ENCODE results near the gene SLC27A5. TPM values are rescaled to one million over a fixed set of nuclear protein-coding genes. Genes with fewer than 3 reads are reported as not detected.

The SLC27A5 gene
- total and polyA plus RNA-seq, 2 of the 13 experiments (the other 11 are each of a cell fraction or from before 2014, with no cell fraction given): 30.3 to 40.2 TPM

- peak; percentile 85 for TF ChIP-seq HIVEP1 (CRISPR knock-in tag; IDR thresholded peaks at IDR 0.05)
- TF ChIP-seq ZNF547 (CRISPR knock-in tag; IDR thresholded peaks at IDR 0.05): no peak; the same call in 1 of the 2 replicates
- TF ChIP-seq ZNF747 (CRISPR knock-in tag; IDR thresholded peaks at IDR 0.05; ENCODE audit: borderline replicate concordance): 0 out of 2 replicates have a peak, but pooled peaks have one; percentile 49
- TF ChIP-seq ZMYM4 (CRISPR knock-in tag; IDR thresholded peaks at IDR 0.05): peak; percentile 77
- peak; percentile 50; the same call in 1 of the 2 replicates for TF ChIP-seq HHEX (CRISPR knock-in tag; IDR thresholded peaks at IDR 0.05)
- TF ChIP-seq SRY (CRISPR knock-in tag; IDR thresholded peaks at IDR 0.05): 0 out of 2 replicates have a peak, but pooled peaks have one; percentile 71
- TF ChIP-seq, protein P1, sequence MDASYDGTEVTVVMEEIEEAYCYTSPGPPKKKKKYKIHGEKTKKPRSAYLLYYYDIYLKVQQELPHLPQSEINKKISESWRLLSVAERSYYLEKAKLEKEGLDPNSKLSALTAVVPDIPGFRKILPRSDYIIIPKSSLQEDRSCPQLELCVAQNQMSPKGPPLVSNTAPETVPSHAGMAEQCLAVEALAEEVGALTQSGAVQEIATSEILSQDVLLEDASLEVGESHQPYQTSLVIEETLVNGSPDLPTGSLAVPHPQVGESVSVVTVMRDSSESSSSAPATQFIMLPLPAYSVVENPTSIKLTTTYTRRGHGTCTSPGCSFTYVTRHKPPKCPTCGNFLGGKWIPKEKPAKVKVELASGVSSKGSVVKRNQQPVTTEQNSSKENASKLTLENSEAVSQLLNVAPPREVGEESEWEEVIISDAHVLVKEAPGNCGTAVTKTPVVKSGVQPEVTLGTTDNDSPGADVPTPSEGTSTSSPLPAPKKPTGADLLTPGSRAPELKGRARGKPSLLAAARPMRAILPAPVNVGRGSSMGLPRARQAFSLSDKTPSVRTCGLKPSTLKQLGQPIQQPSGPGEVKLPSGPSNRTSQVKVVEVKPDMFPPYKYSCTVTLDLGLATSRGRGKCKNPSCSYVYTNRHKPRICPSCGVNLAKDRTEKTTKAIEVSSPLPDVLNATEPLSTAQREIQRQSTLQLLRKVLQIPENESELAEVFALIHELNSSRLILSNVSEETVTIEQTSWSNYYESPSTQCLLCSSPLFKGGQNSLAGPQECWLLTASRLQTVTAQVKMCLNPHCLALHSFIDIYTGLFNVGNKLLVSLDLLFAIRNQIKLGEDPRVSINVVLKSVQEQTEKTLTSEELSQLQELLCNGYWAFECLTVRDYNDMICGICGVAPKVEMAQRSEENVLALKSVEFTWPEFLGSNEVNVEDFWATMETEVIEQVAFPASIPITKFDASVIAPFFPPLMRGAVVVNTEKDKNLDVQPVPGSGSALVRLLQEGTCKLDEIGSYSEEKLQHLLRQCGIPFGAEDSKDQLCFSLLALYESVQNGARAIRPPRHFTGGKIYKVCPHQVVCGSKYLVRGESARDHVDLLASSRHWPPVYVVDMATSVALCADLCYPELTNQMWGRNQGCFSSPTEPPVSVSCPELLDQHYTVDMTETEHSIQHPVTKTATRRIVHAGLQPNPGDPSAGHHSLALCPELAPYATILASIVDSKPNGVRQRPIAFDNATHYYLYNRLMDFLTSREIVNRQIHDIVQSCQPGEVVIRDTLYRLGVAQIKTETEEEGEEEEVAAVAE (CRISPR knock-in tag; IDR thresholded peaks at IDR 0.05; ENCODE audit: borderline replicate concordance): peak; percentile 87
- peak; percentile 60; the same call in 1 of the 2 replicates for TF ChIP-seq ZNF614 (CRISPR knock-in tag; IDR thresholded peaks at IDR 0.05; ENCODE audit: borderline replicate concordance)
- peak; percentile 87; the same call in 1 of the 2 replicates for TF ChIP-seq GATAD2A (CRISPR knock-in tag; IDR thresholded peaks at IDR 0.05)
- no peak for TF ChIP-seq ZNF282 (IDR thresholded peaks at IDR 0.05; ENCODE audit: partially characterized antibody)
- peak; percentile 85 for TF ChIP-seq NAIF1 (CRISPR knock-in tag; IDR thresholded peaks at IDR 0.05; ENCODE audit: borderline replicate concordance)
- peak; percentile 98 for TF ChIP-seq GABPB1 (CRISPR knock-in tag; IDR thresholded peaks at IDR 0.05)
- TF ChIP-seq ATF6 (CRISPR knock-in tag; conservative IDR thresholded peaks at IDR 0.05): no peak
- peak; percentile 85 for TF ChIP-seq ZNF331 (CRISPR knock-in tag; IDR thresholded peaks at IDR 0.05)
- TF ChIP-seq ETV5 (CRISPR knock-in tag; IDR thresholded peaks at IDR 0.05; ENCODE audit: borderline replicate concordance): peak; percentile 88
- TF ChIP-seq TEAD2 (CRISPR knock-in tag; IDR thresholded peaks at IDR 0.05): no peak
- peak; percentile 56; the same call in 1 of the 2 replicates for TF ChIP-seq ZNF710 (CRISPR knock-in tag; IDR thresholded peaks at IDR 0.05; ENCODE audit: borderline replicate concordance)
- no peak for TF ChIP-seq ONECUT2 (CRISPR knock-in tag; IDR thresholded peaks at IDR 0.05)
- TF ChIP-seq RXRB (CRISPR knock-in tag; IDR thresholded peaks at IDR 0.05; ENCODE audit: borderline replicate concordance): peak; percentile 72
- TF ChIP-seq ZNF790 (CRISPR knock-in tag; IDR thresholded peaks at IDR 0.05; ENCODE audit: borderline replicate concordance): no peak
- TF ChIP-seq ZSCAN21 (CRISPR knock-in tag; IDR thresholded peaks at IDR 0.05; ENCODE audit: borderline replicate concordance): peak; percentile 79
- TF ChIP-seq AKAP8 (CRISPR knock-in tag; IDR thresholded peaks at IDR 0.05): no peak; the same call in 1 of the 2 replicates
Measured at GRCh38 chr19:58499021-58499927, 12.5 kb downstream of the SLC27A5 start (continued).

Measured in HepG2 (cell line).